GM19239 (cell line): ENCODE measurements around the gene USO1.
"Not testable (repeated sequence)": the region's sequence is repeated elsewhere in the genome, so short reads cannot be mapped to it uniquely, and the experiment has no call there.

Experiments used
- DNase-seq: peaks from one replicate; pipeline ENCODE4 v3.0.0; 2011; ENCODE audit warnings: low spot score; ENCODE audit not compliant: insufficient read length
- FAIRE-seq: peaks from 2 replicates; lab custom pipeline; 2011; peaks lifted over from hg19 to GRCh38; lab: Jason Lieb, UNC

Gene USO1

DNA sequence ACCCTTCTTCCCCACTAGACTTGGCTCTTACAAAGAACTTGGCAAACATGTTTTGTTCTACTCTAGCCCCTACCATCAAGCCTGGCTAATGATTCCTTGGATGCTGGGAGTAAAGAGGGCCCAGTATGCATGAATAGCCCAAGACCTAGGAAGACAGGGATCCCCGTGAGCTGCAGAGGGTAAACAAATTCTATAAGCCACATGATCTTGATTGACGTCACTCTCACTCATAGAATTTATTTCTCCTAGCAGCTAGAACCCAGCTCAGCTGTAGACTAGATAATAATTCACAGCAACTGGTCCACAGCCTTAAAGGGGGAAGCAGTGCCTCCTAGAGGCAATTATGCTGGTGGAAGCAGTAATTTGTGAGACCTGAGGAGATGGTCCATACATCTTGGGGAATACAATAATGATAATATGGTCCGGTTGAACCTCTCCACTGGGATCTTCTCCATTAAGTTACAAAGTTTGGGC, 16.1 kb upstream of the USO1 start:
- DNase-seq: no peak
- FAIRE-seq: peak; percentile 80

DNA sequence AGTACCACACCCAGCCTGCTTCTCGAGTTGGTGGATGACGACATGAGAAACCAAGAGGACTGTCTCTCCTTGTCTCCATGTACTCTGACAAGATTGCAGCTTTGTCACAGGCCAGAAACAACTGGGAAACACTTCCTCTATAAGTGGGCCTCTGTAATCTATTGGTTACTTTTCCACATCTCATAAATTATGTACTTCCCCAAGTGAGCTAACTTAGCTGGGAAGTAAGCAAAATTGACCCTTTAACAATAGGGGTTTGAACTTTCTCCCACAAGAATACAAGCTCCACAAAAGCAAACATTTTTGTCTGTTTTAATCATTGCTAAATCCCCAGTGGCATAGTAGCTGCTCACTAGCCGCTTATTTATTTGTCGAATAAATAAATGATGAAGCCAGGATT, 14.1 kb upstream of the USO1 start:
- no peak for DNase-seq
- FAIRE-seq: no peak

DNA sequence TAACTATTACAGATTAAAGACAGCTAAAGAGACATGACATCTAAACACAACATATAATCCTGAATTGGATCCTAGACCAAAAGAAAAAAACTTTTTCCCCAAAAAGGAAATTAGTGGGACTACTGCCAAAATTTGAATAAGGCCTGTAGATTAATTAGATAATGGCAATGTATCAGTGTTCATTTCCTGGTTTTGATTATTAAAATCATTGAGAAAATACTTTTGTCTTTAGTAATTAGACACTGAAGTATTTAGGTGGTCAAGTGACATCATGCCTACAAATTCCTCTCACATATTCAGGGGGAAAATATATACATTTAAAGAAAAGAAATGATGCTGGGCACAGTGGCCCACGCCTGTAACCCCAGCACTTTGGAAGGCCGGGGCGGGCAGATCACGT, 10.4 kb upstream of the USO1 start:
- FAIRE-seq: no peak

DNA sequence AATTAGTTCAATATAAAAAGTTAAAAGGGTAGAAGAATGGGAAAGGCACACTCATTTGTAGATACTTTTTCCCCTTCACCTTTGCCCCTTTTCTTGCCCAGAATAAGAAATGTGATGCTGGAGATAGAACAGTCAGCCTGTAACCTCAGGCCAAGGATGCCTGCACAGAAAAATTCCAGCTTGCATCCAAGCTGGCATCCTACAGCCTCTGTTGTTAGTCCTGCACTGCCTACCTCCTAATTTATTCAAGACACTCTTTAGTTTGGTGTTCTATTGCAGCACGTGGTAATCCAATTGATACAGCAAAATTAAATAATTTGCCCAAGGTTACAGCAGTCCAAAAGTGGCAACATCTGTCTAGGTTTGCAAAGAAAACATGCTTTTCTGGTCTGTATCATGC, 9.7 kb upstream of the USO1 start:
- FAIRE-seq: no peak
- no peak for DNase-seq

More for the DNA sequence above, 10.4 kb upstream of the USO1 start:
- DNase-seq: no peak

DNA sequence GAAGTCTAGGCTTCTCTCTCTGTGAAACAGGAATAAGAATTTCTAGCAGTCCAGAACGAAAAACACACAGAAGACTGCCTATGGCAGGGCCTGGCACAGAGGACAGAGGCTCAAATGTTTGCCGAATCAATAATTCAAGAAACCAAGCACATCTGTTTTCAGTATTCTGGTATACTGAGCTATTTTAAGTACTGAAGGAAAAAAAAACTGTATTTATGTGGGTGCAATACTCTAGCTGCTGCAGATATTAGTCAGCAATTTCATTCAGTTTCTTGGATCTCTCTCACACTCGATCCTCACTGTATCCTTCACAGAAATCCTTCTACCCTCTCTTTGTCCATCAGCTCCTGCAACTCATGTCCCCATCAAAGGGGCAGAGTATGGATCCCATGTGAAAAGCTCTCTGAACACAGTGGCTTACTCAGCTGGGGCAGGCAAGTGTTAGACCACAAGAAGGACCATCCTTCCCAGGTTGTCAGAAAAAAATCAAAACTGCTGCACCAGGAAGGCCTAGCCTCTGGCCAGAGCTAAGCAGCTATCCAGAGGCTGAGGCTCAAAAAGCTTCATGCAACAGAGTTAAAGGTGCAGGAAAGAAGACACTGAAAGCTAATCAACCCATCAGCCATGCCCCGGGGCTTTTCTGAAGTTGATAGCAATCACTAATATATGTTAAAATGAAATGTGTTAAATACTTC, 9.1 kb upstream of the USO1 start:
- DNase-seq: no peak
- peak; percentile 53 for FAIRE-seq

DNA sequence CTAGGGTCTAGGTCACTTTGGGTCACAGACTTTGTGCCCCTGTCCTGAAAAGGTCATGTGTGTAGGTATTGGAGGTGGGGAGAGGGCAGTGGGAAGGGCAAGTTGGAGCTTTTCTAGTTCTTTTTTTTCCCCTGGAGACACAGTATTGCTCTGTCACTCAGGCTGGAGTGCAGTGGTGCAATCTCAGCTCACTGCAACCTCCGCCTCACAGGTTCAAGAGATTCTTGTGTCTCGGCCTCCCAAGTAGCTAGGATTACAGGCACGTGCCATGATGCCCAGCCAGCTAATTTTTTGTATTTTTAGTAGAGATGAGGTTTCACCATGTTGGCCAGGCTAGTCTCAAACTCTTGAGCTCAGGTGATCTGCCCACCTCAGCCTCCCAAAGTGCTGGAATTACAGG, 8.3 kb upstream of the USO1 start:
- not testable (repeated sequence) for DNase-seq, FAIRE-seq

DNA sequence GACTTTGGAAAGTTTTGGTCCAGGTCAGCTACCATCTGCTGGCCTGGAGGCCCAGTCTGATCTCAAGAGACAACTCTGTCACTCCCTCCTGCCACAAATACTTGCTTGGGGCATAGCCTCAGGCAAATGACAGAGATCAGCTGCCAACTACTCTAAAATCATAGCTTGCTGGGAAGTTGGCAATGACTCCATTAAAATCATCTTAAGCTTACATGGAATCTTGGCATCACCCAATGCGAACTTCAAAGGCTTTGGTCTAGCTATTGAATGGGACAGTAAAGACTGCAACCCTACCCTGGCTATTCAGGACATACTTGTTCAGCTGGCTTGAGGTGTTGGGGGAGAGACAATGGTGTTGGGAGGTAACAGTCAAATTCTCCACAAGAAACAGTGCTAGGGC, 7.0 kb upstream of the USO1 start:
- FAIRE-seq (no peak), DNase-seq (no peak)

DNA sequence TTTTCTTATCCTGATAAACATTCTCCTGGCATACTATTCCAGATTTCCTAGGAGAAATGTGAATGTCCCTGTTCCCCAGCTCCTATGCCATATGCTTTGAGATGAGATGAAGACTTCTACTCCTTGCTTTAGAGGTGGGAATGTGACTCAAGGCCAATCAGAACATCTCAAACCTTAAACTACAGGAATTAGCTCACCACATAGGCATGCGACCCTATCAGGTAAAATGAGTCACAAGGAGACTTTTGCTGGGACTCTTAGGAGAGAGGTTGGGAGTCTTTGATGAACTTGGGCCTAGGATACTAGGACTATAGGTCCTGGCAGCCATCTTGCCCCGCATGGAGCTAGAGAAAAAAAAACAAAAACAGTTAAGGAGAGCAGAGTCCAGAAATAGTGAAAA, 5.8 kb upstream of the USO1 start:
- FAIRE-seq (no peak), DNase-seq (no peak)

DNA sequence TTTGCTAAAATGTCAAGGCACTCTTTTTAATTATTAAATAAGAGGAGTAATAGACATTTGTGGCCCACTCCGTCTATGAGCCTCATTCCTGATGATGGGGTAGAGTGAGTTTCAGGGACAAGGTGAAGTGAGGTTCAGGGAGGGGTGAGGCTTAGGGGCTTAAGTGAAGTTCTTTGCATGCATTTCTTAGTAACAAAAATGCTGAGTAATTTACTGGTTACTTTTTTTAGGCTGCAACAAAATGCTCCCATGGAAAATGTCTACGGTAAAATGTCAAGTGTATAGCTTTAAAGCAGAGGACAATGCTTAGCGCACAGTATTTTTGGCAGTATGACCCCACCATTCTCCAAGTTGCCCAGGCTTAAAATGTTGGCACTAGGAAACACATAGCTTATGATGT, 2.0 kb upstream of the USO1 start:
- no peak for DNase-seq
- no peak for FAIRE-seq

DNA sequence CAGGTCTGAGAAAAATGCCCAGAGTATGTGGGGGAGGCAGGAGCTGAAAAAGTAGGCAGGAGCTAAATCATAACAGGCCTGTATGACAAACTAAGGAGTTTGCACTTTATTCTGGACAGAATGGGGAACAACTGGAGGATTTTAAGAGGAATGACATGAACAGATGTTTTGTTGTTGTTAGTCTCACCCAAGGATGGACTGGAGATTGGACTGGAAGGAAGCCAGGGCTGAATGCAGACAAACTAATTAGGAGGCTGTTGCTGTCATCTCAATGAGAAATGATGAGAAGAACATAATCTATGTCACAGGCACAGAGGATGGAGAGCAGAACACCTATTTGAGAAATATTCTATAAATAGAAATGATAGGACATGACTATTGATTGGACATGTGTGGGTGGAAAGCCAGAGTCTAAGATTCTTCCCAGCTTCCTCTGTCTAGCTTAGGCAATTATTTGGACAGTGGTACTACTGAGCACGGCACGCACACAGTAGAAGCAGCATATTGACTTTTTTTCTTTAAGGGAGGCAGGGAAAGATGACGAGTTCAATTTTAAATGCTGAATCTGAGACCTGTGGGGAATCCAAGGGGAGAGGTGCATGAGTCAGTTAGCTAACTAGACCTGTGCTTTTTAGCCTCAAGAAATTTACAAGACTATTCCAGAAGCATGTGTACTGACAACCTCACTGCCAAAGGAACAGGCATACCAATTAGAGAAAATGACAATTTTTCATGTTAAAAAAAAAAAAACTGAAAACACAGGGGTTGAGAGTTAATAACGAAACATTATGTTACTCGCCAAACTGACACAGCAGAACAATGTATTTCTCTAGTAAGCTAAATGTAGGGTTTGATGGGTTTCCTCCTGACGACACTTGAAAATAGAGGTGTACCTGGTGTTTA, 963 bp upstream of the USO1 start:
- FAIRE-seq (no peak), DNase-seq (no peak)

DNA sequence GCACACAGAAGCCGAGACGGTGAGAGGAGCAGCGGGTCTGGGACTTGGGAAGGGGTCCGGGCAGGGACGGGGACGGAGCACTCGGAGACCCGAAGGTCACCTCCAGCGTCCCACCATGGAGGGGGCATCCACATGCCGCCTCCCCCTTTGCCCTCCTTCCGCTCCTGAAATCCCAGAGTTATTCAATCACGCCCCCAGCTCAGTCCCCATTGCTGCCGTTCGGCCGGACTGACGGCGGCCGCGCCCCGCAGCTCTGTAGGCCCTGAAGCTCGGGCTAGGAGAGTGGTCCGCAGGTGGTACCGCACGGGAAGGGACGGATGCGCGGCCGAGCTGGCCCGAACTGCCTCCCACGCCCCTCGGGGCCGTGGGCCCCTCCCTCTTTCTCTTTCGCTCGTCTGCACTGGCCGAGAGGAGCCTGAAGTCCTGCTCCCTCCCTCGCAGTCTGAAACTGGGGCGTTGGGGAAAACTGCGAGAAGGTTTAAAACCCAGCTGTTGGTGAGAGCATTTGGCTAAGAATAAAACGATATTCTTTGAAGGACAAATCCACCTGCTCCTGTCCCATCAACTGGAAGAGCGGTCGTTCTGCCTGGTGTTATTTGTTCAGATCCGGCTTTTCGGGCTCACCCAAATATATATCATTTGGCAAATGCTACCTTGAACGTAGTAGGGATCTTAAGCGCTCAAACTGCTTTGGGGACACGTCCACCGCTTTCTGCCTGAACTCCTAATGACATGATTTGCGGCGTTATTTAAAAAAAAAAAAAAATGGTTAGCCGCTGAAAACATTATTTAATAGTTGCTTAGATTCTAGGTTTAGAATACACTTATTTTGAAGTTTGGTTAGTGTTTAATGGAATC, 719 bp downstream of the USO1 start:
- DNase-seq: peak; percentile 40
- peak; percentile 90 for FAIRE-seq

DNA sequence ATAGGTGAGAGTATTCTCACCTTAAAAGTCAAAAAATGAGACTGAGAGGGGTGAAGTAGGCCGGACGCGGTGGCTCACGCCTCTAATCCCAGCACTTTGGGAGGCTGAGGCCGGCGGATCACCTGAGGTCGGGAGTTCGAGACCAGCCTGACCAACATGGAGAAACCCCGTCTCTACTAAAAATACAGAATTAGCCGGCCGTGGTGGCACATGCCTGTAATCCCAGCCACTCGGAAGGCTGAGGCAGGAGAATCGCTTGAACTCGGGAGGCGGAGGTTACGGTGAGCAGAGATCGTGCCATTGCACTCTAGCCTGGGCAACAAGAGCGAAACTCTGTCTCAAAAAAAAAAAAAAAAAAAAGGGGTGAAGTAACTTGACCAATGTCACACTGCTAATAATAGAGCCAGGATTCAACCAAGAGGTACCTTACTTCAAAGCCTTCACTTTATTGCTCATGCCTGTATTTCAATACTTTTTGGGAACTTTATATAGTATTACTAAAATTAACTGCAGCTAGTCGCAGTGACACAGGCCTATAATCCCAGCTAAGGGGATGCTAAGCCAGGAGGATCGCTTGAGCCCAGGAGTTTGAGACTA, 1.7 kb downstream of the USO1 start:
- not testable (repeated sequence) for DNase-seq

DNA sequence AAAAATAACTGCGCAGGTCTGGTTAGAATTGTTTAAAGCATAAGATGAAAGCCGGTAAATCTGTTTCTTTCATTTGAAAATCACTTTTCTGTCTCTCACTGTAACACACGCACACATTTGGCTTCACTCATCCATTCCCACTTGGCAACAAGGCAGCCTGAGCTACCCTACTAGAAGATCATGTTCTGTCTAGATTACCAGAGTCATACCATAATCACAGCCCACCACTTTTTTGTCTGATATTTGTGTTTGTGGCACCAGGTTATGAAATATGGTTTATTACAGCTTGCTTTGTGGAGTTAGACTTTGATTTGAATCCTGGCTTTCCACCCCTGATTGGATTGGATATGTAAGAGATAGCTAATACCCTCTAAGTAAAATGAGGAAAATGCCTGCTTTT, 2.2 kb downstream of the USO1 start:
- FAIRE-seq: peak; percentile 59
- DNase-seq: no peak

More for the DNA sequence above, 1.7 kb downstream of the USO1 start:
- not testable (repeated sequence) for FAIRE-seq

DNA sequence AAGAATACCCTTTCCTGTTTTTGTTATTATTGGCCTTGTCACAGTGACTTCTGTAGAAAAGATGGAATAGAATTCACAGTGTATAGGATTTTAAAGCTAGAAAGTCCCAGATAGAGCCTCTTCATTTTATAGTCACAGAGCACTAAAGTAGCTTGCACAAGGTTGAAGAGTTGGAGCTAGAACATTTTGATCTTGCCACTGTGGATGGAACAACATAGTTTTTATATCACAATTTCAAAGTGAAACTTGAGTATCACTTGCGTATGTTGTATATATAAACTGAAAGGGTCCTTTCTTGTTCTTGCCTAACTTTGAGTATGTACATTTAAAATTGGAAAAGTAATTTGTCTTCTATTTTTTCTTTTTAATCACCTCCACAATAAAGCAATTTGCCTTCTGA, 2.7 kb downstream of the USO1 start:
- DNase-seq: no peak
- peak; percentile 8 for FAIRE-seq

DNA sequence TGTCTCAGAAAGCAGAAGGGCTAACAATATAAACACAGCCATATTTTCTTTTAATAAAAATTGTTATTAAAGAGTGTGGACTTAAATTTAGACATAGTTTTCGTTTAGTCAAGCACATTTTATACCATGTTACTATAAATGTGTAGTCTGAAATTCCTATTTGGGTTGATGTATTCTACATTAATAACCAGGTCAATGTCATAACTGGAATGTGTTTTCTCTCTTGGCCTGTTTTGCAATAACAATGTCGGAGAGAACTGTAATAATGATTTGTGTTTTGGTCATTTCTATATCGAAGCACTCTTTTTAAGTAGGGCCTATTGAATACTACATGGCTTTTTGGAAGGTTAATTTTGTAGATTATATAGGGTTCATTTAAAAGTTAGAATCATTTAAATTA, 5.5 kb downstream of the USO1 start:
- FAIRE-seq: no peak
- DNase-seq: no peak

DNA sequence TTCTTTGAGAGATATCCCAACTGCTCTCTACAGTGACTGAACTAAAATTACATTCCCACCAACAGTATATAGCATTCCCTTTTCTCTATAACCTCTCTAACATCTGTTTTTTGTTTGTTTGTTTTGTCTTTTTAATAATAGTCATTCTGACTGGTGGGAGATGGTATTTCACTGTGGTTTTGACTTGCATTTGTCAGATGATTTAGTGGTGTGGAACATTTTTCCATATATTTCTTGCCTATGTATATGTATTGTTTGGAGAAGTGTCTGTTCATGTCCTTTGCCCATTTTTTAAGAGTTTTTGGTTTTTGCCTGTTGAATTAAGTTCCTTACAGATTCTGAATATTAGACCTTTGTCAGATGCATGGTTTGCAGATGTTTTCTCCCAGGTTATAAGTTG, 9.0 kb downstream of the USO1 start:
- DNase-seq: no peak

DNA sequence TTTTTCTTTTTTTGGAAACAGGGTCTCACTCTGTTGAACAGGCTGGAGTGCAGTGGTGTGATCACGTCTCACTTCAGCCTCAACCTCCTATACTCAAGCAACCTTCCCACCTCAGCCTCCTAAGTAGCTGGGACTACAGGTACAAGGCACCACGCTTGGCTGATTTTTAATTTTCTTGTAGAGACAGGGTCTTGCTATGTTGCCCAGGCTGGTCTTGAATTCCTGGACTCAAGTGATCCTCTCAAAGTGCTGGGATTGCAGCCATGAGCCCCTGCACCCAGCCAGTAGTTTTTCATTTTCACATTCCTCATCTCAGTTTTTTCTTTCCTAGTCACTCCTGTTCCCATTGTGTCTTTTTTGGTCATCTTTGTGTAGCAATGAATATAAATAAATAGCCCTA, 11.1 kb downstream of the USO1 start:
- FAIRE-seq (no peak), DNase-seq (no peak)

More for the DNA sequence above, 9.0 kb downstream of the USO1 start:
- FAIRE-seq: no peak

DNA sequence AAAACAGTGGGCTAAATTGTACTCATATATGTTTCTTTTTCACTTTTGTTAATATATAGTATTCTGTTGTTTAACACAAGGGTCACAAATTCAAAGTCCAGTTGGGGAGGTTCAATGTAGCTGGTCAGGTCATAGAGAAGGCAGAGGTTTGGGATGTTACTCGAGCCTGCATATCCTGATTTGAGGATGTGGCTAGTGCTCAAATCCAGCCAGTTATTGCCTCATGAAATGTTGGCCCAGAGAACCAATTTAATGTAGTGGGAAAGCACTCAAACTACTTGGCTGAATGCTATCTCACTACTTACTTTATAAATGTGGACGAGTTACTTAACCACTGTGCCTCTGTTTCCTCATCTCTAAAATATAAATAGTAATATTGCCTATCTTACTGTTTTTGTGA, 12.5 kb downstream of the USO1 start:
- no peak for FAIRE-seq
- DNase-seq: no peak

DNA sequence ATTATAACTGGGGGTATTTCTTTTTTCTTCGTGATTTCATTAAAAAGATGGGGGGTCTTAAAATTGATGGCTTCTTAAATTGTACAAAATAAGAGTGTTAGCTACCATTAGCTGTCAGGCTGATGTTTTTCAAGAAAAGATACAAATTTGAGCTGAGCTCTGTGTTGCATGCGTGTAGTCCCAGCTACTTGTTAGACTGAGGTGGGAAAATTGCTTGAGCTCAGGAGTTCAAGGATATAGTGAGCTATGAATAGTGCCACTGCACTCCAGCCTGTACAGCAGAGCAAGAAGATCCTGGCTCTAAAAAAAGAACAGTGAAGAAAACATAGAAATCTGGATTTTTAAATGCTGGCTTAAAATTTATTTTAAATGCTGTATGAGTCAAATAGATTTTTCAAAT, 13.0 kb downstream of the USO1 start:
- DNase-seq (no peak), FAIRE-seq (no peak)

DNA sequence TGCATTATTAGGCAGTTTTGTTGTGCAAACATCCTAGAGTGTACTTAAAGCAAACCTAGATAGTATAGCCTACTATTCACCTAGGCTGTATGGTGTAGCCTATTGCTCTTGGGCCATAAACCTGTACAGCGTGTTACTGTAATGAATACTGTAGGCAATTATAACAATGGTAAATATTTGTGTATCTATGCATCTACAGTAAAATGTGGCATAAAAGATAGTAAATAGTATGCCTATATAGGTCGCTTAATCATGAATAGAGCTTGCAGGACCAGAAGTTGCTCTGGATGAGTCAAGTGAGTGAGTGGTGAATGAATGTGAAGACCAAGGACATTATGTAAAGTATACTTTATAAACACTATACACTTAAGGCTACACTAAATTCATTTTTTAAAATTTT, 16.6 kb downstream of the USO1 start:
- DNase-seq (no peak), FAIRE-seq (no peak)
